Panc1 (cell line): ENCODE measurements around the gene REG3A.

Source experiments
- POLR2AphosphoS5 ChIP-seq: IDR thresholded peaks from 2 replicates; pipeline ENCODE4 v1.6.1; 2012; ENCODE audit warnings: mild to moderate bottlenecking, low read depth, low read length, moderate library complexity
- TCF7L2 ChIP-seq: IDR thresholded peaks from 2 replicates; pipeline ENCODE4 v1.6.1; 2011; ENCODE audit warnings: mild to moderate bottlenecking, low read depth, low read length, inconsistent platforms
- TF ChIP-seq, protein P1 (sequence below): fragments of 450-650 bp; IDR thresholded peaks from 2 replicates; pipeline ENCODE4 v1.5.1; 2017; ENCODE audit warnings: mild to moderate bottlenecking

DNA sequence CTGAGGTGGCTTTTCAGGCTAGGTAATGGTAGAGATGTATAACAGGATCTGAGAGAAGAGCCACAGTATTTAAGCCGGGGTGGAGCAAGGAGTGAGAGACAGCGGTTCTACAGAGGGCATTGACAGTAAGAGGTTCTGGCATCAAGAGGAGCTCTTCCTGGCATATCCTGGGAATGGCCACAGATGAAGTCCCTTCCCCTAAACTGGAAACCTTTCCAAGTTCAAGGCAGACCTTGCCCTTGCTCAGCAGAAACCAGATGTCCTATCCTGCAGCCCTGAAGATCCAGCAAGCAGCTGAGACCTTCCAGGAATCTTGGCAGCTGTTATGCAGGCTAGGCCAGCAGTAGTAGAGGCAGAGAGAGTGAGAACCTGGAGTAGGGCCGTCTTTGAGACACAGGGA, 21.2 kb downstream of the REG3A start:
- TF ChIP-seq, protein P1, sequence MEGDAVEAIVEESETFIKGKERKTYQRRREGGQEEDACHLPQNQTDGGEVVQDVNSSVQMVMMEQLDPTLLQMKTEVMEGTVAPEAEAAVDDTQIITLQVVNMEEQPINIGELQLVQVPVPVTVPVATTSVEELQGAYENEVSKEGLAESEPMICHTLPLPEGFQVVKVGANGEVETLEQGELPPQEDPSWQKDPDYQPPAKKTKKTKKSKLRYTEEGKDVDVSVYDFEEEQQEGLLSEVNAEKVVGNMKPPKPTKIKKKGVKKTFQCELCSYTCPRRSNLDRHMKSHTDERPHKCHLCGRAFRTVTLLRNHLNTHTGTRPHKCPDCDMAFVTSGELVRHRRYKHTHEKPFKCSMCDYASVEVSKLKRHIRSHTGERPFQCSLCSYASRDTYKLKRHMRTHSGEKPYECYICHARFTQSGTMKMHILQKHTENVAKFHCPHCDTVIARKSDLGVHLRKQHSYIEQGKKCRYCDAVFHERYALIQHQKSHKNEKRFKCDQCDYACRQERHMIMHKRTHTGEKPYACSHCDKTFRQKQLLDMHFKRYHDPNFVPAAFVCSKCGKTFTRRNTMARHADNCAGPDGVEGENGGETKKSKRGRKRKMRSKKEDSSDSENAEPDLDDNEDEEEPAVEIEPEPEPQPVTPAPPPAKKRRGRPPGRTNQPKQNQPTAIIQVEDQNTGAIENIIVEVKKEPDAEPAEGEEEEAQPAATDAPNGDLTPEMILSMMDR: no peak
- TF ChIP-seq POLR2AphosphoS5: no peak
- TF ChIP-seq TCF7L2: no peak
